Heart right ventricle (tissue), 16 donors: ENCODE measurements around the gene ZC3H8. TPM values are rescaled to one million over a fixed set of nuclear protein-coding genes. Genes with fewer than 3 reads are reported as not detected.

Experiments used
- ATAC-seq, 8 donors: fragments of 200-7000 bp; cut with Tn5 transposase; one replicate each; pipeline ENCODE4 v1.9.1; 2020; ENCODE audit warnings: mild to moderate bottlenecking in 8 of 8, moderate library complexity in 8 of 8, moderate number of reproducible peaks in 1 of 8
- DNase-seq, 2 donors: peaks; one replicate each; pipeline ENCODE4 v3.0.0-alpha.2; 2020
- H3K27ac ChIP-seq, 10 donors: fragments of 200-600 bp; sonication (generic) in 2 of 10; one replicate each; pipeline versions ENCODE4 v1.5.0 to v1.8.0; 2020 to 2022; ENCODE audit warnings: mild to moderate bottlenecking in 3 of 10
- H3K27me3 ChIP-seq, 7 donors: fragments of 200-600 bp; one replicate each; pipeline ENCODE4 v1.8.0; 2021 to 2022; ENCODE audit warnings: mild to moderate bottlenecking in 2 of 7
- H3K36me3 ChIP-seq, 9 donors: fragments of 200-600 bp; sonication (generic) in 1 of 9; one replicate each; pipeline versions ENCODE4 v1.5.0 to v1.8.0; 2020 to 2022; ENCODE audit warnings: mild to moderate bottlenecking in 2 of 9
- H3K4me1 ChIP-seq, 9 donors: fragments of 200-600 bp; sonication (generic) in 1 of 9; one replicate each; pipeline versions ENCODE4 v1.5.0 to v1.8.0; 2020 to 2022; ENCODE audit warnings: mild to moderate bottlenecking in 4 of 9
- H3K4me3 ChIP-seq, 10 donors: fragments of 200-600 bp; sonication (generic) in 2 of 10; one replicate each; pipeline versions ENCODE4 v1.5.0 to v1.8.0; 2020 to 2022; ENCODE audit warnings: mild to moderate bottlenecking in 7 of 10, moderate library complexity in 2 of 10
- H3K9me3 ChIP-seq, 11 donors: fragments of 200-600 bp in 10 of 11; sonication (generic) in 2 of 11; one replicate each; pipeline versions ENCODE4 v1.5.0 to v1.8.0; 2013 to 2022; ENCODE audit warnings: mild to moderate bottlenecking in 2 of 11, control low read depth in 1 of 11, moderate library complexity in 1 of 11
- WGBS, 2 donors: extraction: QIAGEN DNeasy Blood & Tissue Kit; methylation state at CpG; one replicate each; pipeline ENCODE4 v1.1.7; 2013; ENCODE audit warnings: inconsistent platforms in 1 of 2; 5-methylcytosine and 5-hydroxymethylcytosine counted together
- intact Hi-C, 10 donors: fragments of 100-400 bp; cut with DNase I; formaldehyde crosslinking; loops; one replicate each; pipeline versions ENCODE4 v1.11.1 to v1.14.2; 2022
- polyA plus RNA-seq, 2 donors: library from polyadenylated mRNA; stranded (reverse); fragments of 200-250 nt; gene quantifications; one replicate each; pipeline ENCODE4 v1.2.3, GENCODE V29; 2013
- total RNA-seq, 10 donors: library from RNA; stranded (reverse); fragmentation: NEBNext Ultra II Directional in 3 of 10; extraction: Animal tissue kit (Norgen Biotek cat#: 25700) in 3 of 10; gene quantifications; one replicate each; pipeline versions ENCODE4 v1.2.1 to v1.2.4, GENCODE V29; 2021 to 2023
- TF ChIP-seq, protein P1 (sequence below), 9 donors: fragments of 200-600 bp; sonication (generic) in 2 of 9; IDR thresholded peaks; one replicate each; pipeline versions ENCODE4 v1.5.0 to v1.8.0; 2021 to 2022; ENCODE audit warnings: antibody characterized with exemption in 9 of 9, mild to moderate bottlenecking in 5 of 9, moderate library complexity in 1 of 9
- donor health status: Arrhythmogenic right ventricular cardiomyopathy.
- donor health status: ischemic (EF 13 %, LVEDD 7.1; RV severe dilation, severe dysfunction).
- donor health status: healthy with polysubstance abuse.
- donor health status: DM: no; HTN: yes; CAD: no.
- donor health status: DM: no; HTN: no; CAD: no.
- donor health status: ischemic (EF 25% LVEDD 6.9; RV normal size, moderate dysfunction).
- donor health status: ischemic (EF 25% LVEDD 5.7; RV mildly dilated, moderate dysfunction).
- donor health status: healthy.
- donor health status: DM: yes; HTN: yes; CAD: no.
- donor health status: Ischemic cardiomyopathy.
- donor health status: ischemic (EF 35%, LVEDD 5.7; RV mildly dilated, moderate dysfunction).
- donor health status: nonischemic (EF 11% LVEDD 7.7; RV severe dilation, severe dysfunction).
- donor health status: DM: yes; HTN: yes; CAD: no.
- donor health status: PGD.
- donor health status: ischemic (EF 29% LVEDD 5.4; RV normal size, mild dysfunction).
- donor health status: nonischemic (EF 23%, LVEDD 6.1; RV moderate dilation, normal function).

The ZC3H8 gene
- total and polyA plus RNA-seq, 12 donors: 4.2 to 13.3 (median 9.8) TPM

DNA sequence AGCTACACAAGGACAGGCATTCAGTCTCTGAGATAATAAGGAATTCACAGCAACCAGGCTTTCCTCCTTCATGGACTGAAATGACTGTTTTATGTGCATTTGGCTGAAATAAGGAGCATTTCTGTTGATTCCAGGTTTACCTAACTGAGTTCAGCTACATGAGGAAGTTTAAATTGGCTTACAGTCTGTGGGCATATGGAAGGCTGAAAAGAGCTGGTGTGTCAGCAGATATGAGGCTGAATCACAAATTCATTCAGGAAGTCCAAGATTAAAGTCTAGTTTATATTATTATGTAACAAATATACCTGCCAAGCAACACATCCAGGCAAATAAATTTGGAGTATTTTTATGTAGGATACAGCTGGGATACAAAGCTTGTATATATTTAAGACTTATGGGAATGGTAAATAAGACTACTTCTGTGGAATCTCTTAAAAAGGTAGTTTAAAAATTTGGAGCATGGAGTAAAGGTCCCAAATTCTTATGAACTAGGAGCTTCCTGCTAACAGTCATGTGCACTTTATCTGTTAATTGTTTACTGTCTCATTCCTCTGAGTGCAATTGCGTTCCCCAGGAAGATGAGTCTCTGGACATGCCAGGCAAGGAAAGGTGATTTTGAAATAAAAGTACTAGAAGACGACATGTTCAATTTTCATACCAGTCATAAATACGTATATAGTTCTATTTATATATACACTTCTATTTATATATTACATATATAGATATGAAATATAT lies 53.0 kb downstream of the ZC3H8 start:
- no peak overlapping the region for H3K27ac ChIP-seq
- WGBS, 2 donors: 83 to 85% methylated on average over 3 of the region's 3 CpGs
- intact Hi-C loops: no loop called here

DNA sequence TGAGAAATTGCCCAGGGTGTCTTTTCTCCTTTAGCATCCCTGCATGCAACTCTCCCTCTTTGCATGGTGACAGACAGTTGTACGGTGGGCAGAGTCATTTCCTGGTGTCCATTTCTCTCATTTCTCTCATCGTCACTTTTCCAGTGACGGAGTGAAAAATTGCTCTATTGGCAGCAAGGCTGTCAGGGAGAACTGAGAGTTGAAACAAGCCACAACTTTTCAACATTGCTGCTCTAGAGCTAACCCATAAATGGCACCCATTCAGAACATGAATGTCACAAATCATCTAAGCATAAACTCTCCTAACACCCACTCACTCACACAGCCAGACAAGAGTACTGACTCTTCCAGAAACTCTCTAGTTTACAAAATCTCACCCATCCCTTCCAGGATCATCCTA lies 55.7 kb downstream of the ZC3H8 start:
- TF ChIP-seq, protein P1, sequence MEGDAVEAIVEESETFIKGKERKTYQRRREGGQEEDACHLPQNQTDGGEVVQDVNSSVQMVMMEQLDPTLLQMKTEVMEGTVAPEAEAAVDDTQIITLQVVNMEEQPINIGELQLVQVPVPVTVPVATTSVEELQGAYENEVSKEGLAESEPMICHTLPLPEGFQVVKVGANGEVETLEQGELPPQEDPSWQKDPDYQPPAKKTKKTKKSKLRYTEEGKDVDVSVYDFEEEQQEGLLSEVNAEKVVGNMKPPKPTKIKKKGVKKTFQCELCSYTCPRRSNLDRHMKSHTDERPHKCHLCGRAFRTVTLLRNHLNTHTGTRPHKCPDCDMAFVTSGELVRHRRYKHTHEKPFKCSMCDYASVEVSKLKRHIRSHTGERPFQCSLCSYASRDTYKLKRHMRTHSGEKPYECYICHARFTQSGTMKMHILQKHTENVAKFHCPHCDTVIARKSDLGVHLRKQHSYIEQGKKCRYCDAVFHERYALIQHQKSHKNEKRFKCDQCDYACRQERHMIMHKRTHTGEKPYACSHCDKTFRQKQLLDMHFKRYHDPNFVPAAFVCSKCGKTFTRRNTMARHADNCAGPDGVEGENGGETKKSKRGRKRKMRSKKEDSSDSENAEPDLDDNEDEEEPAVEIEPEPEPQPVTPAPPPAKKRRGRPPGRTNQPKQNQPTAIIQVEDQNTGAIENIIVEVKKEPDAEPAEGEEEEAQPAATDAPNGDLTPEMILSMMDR (IDR thresholded peaks at IDR 0.05): no peak
- Histone ChIP-seq H3K27ac (no peak overlapping the region), H3K4me3 (no peak overlapping the region), H3K27me3 (peaks cover 0 to 5% (median 0%) of the 10 kb centered on the region in 7 donors), H3K36me3 (no peaks in the 10 kb centered on the region), H3K4me1 (no peaks in the 10 kb centered on the region), H3K9me3 (peaks cover 0 to 17% (median 11%) of the 10 kb centered on the region in 11 donors)
- no peak for DNase-seq
- 79 to 80% methylated on average over 3 of the region's 3 CpGs for WGBS, 2 donors
- ATAC-seq: no peak
- intact Hi-C loops: no loop called here

More for the DNA sequence above, 53.0 kb downstream of the ZC3H8 start:
- Histone ChIP-seq H3K4me3 (no peak overlapping the region), H3K27me3 (no peaks in the 10 kb centered on the region), H3K9me3 (peaks cover 0 to 27% (median 13%) of the 10 kb centered on the region in 11 donors), H3K36me3 (no peaks in the 10 kb centered on the region), H3K4me1 (no peaks in the 10 kb centered on the region)
- ATAC-seq (no peak), DNase-seq (no peak)
- TF ChIP-seq, protein P1 (IDR thresholded peaks at IDR 0.05): no peak

DNA sequence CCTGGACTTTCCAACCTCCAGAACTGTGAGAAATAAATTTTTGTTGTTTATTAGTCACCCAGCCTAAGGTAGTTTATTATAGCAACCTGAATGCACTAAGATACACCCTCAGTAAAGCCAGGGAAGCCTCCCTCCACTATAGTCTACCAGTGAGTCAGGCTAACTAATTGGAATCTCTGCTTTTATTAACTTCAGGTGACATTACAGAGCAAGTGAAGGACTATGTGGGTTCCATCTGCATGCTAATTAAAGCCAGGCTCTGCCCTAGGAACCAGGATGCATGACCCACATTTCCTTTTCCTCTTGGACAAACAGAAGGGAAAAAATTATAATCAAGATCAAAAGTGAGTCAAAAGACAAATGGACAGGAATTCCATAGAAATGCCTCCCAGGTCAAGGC lies 56.1 kb downstream of the ZC3H8 start:
- Histone ChIP-seq H3K4me3 (no peak overlapping the region), H3K27ac (no peak overlapping the region), H3K4me1 (no peaks in the 10 kb centered on the region), H3K36me3 (no peaks in the 10 kb centered on the region), H3K27me3 (peaks cover 0 to 5% (median 0%) of the 10 kb centered on the region in 7 donors), H3K9me3 (peaks cover 0 to 13% (median 7%) of the 10 kb centered on the region in 11 donors)
- intact Hi-C loops: no loop called here
- TF ChIP-seq, protein P1 (IDR thresholded peaks at IDR 0.05): no peak
- no peak for ATAC-seq
- DNase-seq: no peak

DNA sequence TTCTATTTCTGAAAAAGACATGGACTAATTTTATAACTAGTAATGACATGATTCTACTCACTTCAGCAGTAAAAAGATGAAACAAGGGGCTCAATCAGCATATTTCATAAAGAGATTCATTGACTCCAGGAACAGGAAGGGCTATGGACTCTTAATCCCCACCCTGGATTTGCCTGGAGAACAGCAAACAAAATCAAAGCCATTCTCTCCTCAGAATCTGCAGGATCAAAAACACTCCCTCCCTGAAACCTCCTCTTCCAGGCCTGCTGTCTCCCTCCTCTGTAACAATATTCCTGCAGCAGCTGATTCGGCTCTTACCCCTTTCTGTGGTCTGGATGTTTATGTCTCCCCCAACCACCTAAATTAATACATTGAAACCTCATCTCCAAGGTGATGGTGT lies 57.0 kb downstream of the ZC3H8 start:
- DNase-seq (no peak), ATAC-seq (no peak)
- no peak overlapping the region for H3K4me3 ChIP-seq
- no peaks in the 10 kb centered on the region for H3K36me3 ChIP-seq
- no peak overlapping the region for H3K27ac ChIP-seq
- H3K9me3 ChIP-seq: peaks cover 0 to 4% (median 0%) of the 10 kb centered on the region in 11 donors
- H3K4me1 ChIP-seq: no peaks in the 10 kb centered on the region
- WGBS, 2 donors: 83 to 94% methylated on average over 1 of the region's 1 CpG
- intact Hi-C loops: no loop called here
- peaks cover 0 to 5% (median 0%) of the 10 kb centered on the region in 7 donors for H3K27me3 ChIP-seq
- TF ChIP-seq, protein P1 (IDR thresholded peaks at IDR 0.05): no peak
